Endodermal cell (in vitro differentiated cells): ENCODE data around the gene SSC5D. TPM values are rescaled to one million over a fixed set of nuclear protein-coding genes. Genes with fewer than 3 reads are reported as not detected.

Experiments
- DNase-seq: peaks from one replicate; pipeline ENCODE4 v3.0.0-alpha.2; 2017
- H3K27ac ChIP-seq: 2 replicates; pipeline ENCODE4 v1.5.1; 2013; ENCODE audit warnings: mild to moderate bottlenecking, low read depth, low read length, moderate library complexity
- H3K27me3 ChIP-seq: 2 replicates; pipeline ENCODE4 v1.6.1; 2013; ENCODE audit warnings: mild to moderate bottlenecking, low read length, moderate library complexity; ENCODE audit not compliant: insufficient read depth, control insufficient read depth, poor library complexity, severe bottlenecking
- H3K36me3 ChIP-seq: 2 replicates; pipeline ENCODE4 v1.7.0; 2013; ENCODE audit warnings: mild to moderate bottlenecking, low read length, moderate library complexity; ENCODE audit not compliant: control insufficient read depth, insufficient read depth
- H3K4me1 ChIP-seq: one replicate; pipeline ENCODE4 v1.7.0; 2013; ENCODE audit warnings: low read length; ENCODE audit not compliant: control insufficient read depth, insufficient read depth
- H3K4me3 ChIP-seq: 2 replicates; pipeline ENCODE4 v1.5.1; 2013; ENCODE audit warnings: mild to moderate bottlenecking, low read length, moderate library complexity
- H3K9ac ChIP-seq: 2 replicates; pipeline ENCODE4 v1.6.1; 2013; ENCODE audit warnings: mild to moderate bottlenecking, low read length, moderate library complexity; ENCODE audit not compliant: poor library complexity, severe bottlenecking; ENCODE audit errors: extremely low read depth
- H3K9me3 ChIP-seq: 2 replicates; pipeline ENCODE4 v1.6.1; 2013; ENCODE audit warnings: mild to moderate bottlenecking, low read length, moderate library complexity; ENCODE audit not compliant: control insufficient read depth
- H3K27ac Mint-ChIP-seq: 2 replicates; pipeline ENCODE4 v1.8.0; 2020; ENCODE audit warnings: mixed read lengths
- H3K27me3 Mint-ChIP-seq: 2 replicates; pipeline ENCODE4 v1.8.0; 2021; ENCODE audit warnings: mild to moderate bottlenecking, mixed read lengths; ENCODE audit not compliant: insufficient read depth
- H3K36me3 Mint-ChIP-seq: 2 replicates; pipeline ENCODE4 v1.8.0; 2020; ENCODE audit warnings: low read depth, mixed read lengths
- H3K4me1 Mint-ChIP-seq: 2 replicates; pipeline ENCODE4 v1.8.0; 2020; ENCODE audit warnings: mixed read lengths
- H3K4me3 Mint-ChIP-seq: 2 replicates; pipeline ENCODE4 v1.8.0; 2020; ENCODE audit warnings: mild to moderate bottlenecking, moderate library complexity, mixed read lengths
- H3K9me3 Mint-ChIP-seq: 2 replicates; pipeline ENCODE4 v1.8.0; 2020; ENCODE audit warnings: mild to moderate bottlenecking, mixed read lengths
- CTCF ChIP-seq: fragments of 200-600 bp; sonication (generic); conservative IDR thresholded peaks from 2 replicates; pipeline ENCODE4 v1.5.0; 2021; ENCODE audit warnings: antibody characterized with exemption, mild to moderate bottlenecking
- WGBS, 2 experiments: methylation state at CpG; one replicate each; pipeline versions ENCODE4 v1.1.5 to v1.1.7; 2013; ENCODE audit warnings: missing lambda C conversion rate in 2 of 2, mixed read lengths in 1 of 2; ENCODE audit not compliant: insufficient coverage in 1 of 2, insufficient read length in 1 of 2; 5-methylcytosine and 5-hydroxymethylcytosine counted together
- long read RNA-seq, 4 experiments: library from polyadenylated mRNA in 2 of 4; library from RNA in 1 of 4; library from capped mRNA in 1 of 4; stranded (forward) in 3 of 4; unstranded in 1 of 4; transcript quantifications; one replicate each; pipeline ENCODE4 v2.0.0, GENCODE V29; 2020 to 2021; ENCODE audit warnings: inconsistent platforms in 1 of 4
- polyA plus RNA-seq, 2 experiments: library from polyadenylated mRNA; stranded (reverse); fragments of 50-300 nt; gene quantifications; one replicate each; pipeline ENCODE4 v1.2.3, GENCODE V29; 2013
- total RNA-seq, 2 donors: library from RNA; stranded (reverse); fragmentation: NEBNext Ultra II Directional in 1 of 2; extraction: Animal tissue kit (Norgen Biotek cat#: 25700) in 1 of 2; gene quantifications; 2 replicates in 1 of 2; 3 replicates in 1 of 2; pipeline ENCODE4 v1.2.1, GENCODE V29; 2021

SSC5D gene
- 1 to 10 TPM; 1.4 to 2.4 TPM for total RNA-seq
- polyA plus RNA-seq (2013, experiment 1 of 2): 8.0 TPM
- 7.4 TPM for polyA plus RNA-seq (2013, experiment 2 of 2)
- long read RNA-seq, experiment 1: 0 reads
- long read RNA-seq, experiment 2: 0 reads
- long read RNA-seq, experiment 3: 0 reads
- long read RNA-seq, experiment 4: 0 reads

- Mint-ChIP-seq H3K27ac (peak within 1 kb of the TSS; percentile 21), H3K27me3 (peaks cover 5% of the 10 kb centered on the region), H3K4me3 (peak within 1 kb of the TSS; percentile 33), H3K36me3 (no peaks in the 10 kb centered on the region), H3K4me1 (peaks cover 15% of the 10 kb centered on the region), H3K9me3 (no peaks in the 10 kb centered on the region)
- no peak for TF ChIP-seq CTCF
- no peaks in the 10 kb centered on the region for H3K27me3 ChIP-seq
- H3K27ac ChIP-seq: peak within 1 kb of the TSS; percentile 83
- WGBS, 2 experiments: 27 to 28% methylated on average over 5 to 15 of the region's 21 CpGs
- H3K9me3 ChIP-seq: no peaks in the 10 kb centered on the region
- H3K4me3 ChIP-seq: no peak within 1 kb of the TSS
- H3K4me1 ChIP-seq: peaks cover 17% of the 10 kb centered on the region
- H3K36me3 ChIP-seq: no peaks in the 10 kb centered on the region
- no peak within 1 kb of the TSS for H3K9ac ChIP-seq
- DNase-seq: peak; percentile 69
Measured at GRCh38 chr19:55487924-55488687, at the start of gene SSC5D. TSS of gene SSC5D (plus strand) at chr19:55488436. CDS start at chr19:55488590, 154 bp downstream.

GRCh38 chr19:55439052-55439451 lies 49.2 kb upstream of the SSC5D start:
- Histone ChIP-seq H3K9me3 (no peaks in the 10 kb centered on the region), H3K4me1 (no peaks in the 10 kb centered on the region), H3K9ac (no peak overlapping the region), H3K4me3 (no peak overlapping the region), H3K27ac (no peak overlapping the region), H3K36me3 (no peaks in the 10 kb centered on the region), H3K27me3 (peaks cover 79% of the 10 kb centered on the region)
- H3K27me3 Mint-ChIP-seq: peaks cover 55% of the 10 kb centered on the region
- peaks cover 3% of the 10 kb centered on the region for H3K9me3 Mint-ChIP-seq
- no peak overlapping the region for H3K4me3 Mint-ChIP-seq
- H3K36me3 Mint-ChIP-seq: no peaks in the 10 kb centered on the region
- no peak for DNase-seq
- no peak overlapping the region for H3K27ac Mint-ChIP-seq
- WGBS, 2 experiments: 73 to 75% methylated on average over 4 to 5 of the region's 5 CpGs
- peaks cover 7% of the 10 kb centered on the region for H3K4me1 Mint-ChIP-seq
- TF ChIP-seq CTCF: no peak

GRCh38 chr19:55440411-55441105 lies 47.7 kb upstream of the SSC5D start:
- peak; percentile 91 for DNase-seq
- Histone ChIP-seq H3K36me3 (no peaks in the 10 kb centered on the region), H3K27ac (no peak overlapping the region), H3K9ac (no peak overlapping the region), H3K9me3 (no peaks in the 10 kb centered on the region), H3K27me3 (peaks cover 81% of the 10 kb centered on the region), H3K4me1 (no peaks in the 10 kb centered on the region), H3K4me3 (no peak overlapping the region)
- H3K27me3 Mint-ChIP-seq: peaks cover 55% of the 10 kb centered on the region
- H3K36me3 Mint-ChIP-seq: no peaks in the 10 kb centered on the region
- 17 to 18% methylated on average over 12 to 39 of the region's 39 CpGs for WGBS, 2 experiments
- H3K27ac Mint-ChIP-seq: no peak overlapping the region
- no peak for TF ChIP-seq CTCF
- peaks cover 3% of the 10 kb centered on the region for H3K9me3 Mint-ChIP-seq
- no peak overlapping the region for H3K4me3 Mint-ChIP-seq
- peaks cover 7% of the 10 kb centered on the region for H3K4me1 Mint-ChIP-seq
